ENCODE measurements around the gene DECR2. TPM values are rescaled to one million over a fixed set of nuclear protein-coding genes. Genes with fewer than 3 reads are reported as not detected.

Gene DECR2
- total and polyA plus RNA-seq, 9 of the 15 experiments (the other 6 are each of a cell fraction or from before 2014, with no cell fraction given), result 1.0 to 31.9 (median 10.3) TPM

DNA sequence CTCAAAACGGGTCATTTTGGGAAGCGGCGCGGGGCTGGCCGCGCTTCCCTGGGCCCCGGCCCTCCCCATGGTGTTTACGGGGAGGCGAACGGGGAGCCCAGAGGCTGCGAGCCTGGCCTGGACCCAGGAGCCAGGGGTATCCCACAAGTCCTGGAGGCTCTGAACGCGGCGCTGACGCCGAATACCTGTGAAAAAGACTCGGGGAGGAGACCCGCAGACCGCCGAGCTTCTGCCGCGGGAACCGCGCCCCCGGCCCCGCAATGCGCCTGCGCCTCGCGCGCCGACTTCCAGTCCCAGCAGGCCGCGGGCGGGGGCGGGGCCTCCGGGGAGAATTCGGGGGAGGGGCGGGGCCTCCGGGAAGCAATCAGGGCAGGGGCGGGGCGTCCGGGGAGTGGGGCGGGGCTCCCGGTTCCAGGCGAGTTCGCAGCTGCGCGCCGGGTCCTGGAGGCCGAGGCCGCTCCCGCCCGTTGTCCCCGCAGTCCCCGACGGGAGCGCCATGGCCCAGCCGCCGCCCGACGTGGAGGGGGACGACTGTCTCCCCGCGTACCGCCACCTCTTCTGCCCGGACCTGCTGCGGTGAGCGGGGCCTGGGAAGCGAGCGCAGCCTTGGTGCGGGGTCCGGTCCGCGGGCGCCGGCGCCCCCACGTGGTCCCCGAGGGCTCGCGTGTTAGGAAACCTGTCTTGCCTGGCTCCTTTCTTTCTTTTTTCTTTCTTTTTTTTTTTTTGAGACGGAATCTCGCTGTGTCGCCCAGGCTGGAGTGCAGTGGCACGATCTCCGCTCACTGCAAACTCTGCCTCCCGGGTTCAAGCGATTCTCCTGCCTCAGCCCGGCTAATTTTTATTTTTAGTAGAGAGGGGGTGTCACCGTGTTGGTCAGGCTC is at the start of gene DECR2 (continued):
- TF ChIP-seq, protein P1, sequence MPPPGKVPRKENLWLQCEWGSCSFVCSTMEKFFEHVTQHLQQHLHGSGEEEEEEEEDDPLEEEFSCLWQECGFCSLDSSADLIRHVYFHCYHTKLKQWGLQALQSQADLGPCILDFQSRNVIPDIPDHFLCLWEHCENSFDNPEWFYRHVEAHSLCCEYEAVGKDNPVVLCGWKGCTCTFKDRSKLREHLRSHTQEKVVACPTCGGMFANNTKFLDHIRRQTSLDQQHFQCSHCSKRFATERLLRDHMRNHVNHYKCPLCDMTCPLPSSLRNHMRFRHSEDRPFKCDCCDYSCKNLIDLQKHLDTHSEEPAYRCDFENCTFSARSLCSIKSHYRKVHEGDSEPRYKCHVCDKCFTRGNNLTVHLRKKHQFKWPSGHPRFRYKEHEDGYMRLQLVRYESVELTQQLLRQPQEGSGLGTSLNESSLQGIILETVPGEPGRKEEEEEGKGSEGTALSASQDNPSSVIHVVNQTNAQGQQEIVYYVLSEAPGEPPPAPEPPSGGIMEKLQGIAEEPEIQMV (tag; conservative IDR thresholded peaks at IDR 0.05; ENCODE audit: low read depth), result no peak
- no peak for TF ChIP-seq SRSF1 (IDR thresholded peaks at IDR 0.05; ENCODE audit: low read depth, low read length)
- TF ChIP-seq HEY1 (CRISPR knock-in tag; IDR thresholded peaks at IDR 0.05; ENCODE audit: borderline replicate concordance), result no peak
- peak; percentile 41 for TF ChIP-seq TAF1 (IDR thresholded peaks at IDR 0.05; ENCODE audit: control insufficient read depth, extremely low read depth, insufficient read depth, low read length, severe bottlenecking)
- no peak; the same call in 1 of the 2 replicates for TF ChIP-seq ZNF253 (CRISPR knock-in tag; conservative IDR thresholded peaks at IDR 0.05)
- TF ChIP-seq, protein P2, sequence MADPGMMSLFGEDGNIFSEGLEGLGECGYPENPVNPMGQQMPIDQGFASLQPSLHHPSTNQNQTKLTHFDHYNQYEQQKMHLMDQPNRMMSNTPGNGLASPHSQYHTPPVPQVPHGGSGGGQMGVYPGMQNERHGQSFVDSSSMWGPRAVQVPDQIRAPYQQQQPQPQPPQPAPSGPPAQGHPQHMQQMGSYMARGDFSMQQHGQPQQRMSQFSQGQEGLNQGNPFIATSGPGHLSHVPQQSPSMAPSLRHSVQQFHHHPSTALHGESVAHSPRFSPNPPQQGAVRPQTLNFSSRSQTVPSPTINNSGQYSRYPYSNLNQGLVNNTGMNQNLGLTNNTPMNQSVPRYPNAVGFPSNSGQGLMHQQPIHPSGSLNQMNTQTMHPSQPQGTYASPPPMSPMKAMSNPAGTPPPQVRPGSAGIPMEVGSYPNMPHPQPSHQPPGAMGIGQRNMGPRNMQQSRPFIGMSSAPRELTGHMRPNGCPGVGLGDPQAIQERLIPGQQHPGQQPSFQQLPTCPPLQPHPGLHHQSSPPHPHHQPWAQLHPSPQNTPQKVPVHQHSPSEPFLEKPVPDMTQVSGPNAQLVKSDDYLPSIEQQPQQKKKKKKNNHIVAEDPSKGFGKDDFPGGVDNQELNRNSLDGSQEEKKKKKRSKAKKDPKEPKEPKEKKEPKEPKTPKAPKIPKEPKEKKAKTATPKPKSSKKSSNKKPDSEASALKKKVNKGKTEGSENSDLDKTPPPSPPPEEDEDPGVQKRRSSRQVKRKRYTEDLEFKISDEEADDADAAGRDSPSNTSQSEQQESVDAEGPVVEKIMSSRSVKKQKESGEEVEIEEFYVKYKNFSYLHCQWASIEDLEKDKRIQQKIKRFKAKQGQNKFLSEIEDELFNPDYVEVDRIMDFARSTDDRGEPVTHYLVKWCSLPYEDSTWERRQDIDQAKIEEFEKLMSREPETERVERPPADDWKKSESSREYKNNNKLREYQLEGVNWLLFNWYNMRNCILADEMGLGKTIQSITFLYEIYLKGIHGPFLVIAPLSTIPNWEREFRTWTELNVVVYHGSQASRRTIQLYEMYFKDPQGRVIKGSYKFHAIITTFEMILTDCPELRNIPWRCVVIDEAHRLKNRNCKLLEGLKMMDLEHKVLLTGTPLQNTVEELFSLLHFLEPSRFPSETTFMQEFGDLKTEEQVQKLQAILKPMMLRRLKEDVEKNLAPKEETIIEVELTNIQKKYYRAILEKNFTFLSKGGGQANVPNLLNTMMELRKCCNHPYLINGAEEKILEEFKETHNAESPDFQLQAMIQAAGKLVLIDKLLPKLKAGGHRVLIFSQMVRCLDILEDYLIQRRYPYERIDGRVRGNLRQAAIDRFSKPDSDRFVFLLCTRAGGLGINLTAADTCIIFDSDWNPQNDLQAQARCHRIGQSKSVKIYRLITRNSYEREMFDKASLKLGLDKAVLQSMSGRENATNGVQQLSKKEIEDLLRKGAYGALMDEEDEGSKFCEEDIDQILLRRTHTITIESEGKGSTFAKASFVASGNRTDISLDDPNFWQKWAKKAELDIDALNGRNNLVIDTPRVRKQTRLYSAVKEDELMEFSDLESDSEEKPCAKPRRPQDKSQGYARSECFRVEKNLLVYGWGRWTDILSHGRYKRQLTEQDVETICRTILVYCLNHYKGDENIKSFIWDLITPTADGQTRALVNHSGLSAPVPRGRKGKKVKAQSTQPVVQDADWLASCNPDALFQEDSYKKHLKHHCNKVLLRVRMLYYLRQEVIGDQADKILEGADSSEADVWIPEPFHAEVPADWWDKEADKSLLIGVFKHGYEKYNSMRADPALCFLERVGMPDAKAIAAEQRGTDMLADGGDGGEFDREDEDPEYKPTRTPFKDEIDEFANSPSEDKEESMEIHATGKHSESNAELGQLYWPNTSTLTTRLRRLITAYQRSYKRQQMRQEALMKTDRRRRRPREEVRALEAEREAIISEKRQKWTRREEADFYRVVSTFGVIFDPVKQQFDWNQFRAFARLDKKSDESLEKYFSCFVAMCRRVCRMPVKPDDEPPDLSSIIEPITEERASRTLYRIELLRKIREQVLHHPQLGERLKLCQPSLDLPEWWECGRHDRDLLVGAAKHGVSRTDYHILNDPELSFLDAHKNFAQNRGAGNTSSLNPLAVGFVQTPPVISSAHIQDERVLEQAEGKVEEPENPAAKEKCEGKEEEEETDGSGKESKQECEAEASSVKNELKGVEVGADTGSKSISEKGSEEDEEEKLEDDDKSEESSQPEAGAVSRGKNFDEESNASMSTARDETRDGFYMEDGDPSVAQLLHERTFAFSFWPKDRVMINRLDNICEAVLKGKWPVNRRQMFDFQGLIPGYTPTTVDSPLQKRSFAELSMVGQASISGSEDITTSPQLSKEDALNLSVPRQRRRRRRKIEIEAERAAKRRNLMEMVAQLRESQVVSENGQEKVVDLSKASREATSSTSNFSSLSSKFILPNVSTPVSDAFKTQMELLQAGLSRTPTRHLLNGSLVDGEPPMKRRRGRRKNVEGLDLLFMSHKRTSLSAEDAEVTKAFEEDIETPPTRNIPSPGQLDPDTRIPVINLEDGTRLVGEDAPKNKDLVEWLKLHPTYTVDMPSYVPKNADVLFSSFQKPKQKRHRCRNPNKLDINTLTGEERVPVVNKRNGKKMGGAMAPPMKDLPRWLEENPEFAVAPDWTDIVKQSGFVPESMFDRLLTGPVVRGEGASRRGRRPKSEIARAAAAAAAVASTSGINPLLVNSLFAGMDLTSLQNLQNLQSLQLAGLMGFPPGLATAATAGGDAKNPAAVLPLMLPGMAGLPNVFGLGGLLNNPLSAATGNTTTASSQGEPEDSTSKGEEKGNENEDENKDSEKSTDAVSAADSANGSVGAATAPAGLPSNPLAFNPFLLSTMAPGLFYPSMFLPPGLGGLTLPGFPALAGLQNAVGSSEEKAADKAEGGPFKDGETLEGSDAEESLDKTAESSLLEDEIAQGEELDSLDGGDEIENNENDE (IDR thresholded peaks at IDR 0.05; ENCODE audit: low read depth, low read length), result no peak
- TF ChIP-seq NCOA4 (IDR thresholded peaks at IDR 0.05; ENCODE audit: partially characterized antibody), result no peak
- no peak for TF ChIP-seq ZNF584 (CRISPR knock-in tag; IDR thresholded peaks at IDR 0.05; ENCODE audit: low read depth)
- no peak for TF ChIP-seq SREBF2 (CRISPR knock-in tag; IDR thresholded peaks at IDR 0.05)
- no peak for TF ChIP-seq BHLHE40 (IDR thresholded peaks at IDR 0.05; ENCODE audit: low read length)
- TF ChIP-seq PTTG1 (tag; IDR thresholded peaks at IDR 0.05; ENCODE audit: low read depth), result no peak
- TF ChIP-seq POLR2A (conservative IDR thresholded peaks at IDR 0.05), result peak; percentile 82
- TF ChIP-seq ZNF717 (CRISPR knock-in tag; IDR thresholded peaks at IDR 0.05), result 0 out of 2 replicates have a peak, but pooled peaks have one; percentile 32
- peak; percentile 70 for TF ChIP-seq FUS (optimal IDR thresholded peaks at IDR 0.05; ENCODE audit: low read depth, low read length)
- TF ChIP-seq ETV5 (CRISPR knock-in tag; IDR thresholded peaks at IDR 0.05; ENCODE audit: low read depth), result peak; percentile 31; the same call in 1 of the 2 replicates

Measured in K562 (cell line).